ENCODE measurements around the gene SP2.
"Not testable (repeated sequence)": the region's sequence is repeated elsewhere in the genome, so short reads cannot be mapped to it uniquely, and the experiment has no call there.

The SP2 gene

DNA sequence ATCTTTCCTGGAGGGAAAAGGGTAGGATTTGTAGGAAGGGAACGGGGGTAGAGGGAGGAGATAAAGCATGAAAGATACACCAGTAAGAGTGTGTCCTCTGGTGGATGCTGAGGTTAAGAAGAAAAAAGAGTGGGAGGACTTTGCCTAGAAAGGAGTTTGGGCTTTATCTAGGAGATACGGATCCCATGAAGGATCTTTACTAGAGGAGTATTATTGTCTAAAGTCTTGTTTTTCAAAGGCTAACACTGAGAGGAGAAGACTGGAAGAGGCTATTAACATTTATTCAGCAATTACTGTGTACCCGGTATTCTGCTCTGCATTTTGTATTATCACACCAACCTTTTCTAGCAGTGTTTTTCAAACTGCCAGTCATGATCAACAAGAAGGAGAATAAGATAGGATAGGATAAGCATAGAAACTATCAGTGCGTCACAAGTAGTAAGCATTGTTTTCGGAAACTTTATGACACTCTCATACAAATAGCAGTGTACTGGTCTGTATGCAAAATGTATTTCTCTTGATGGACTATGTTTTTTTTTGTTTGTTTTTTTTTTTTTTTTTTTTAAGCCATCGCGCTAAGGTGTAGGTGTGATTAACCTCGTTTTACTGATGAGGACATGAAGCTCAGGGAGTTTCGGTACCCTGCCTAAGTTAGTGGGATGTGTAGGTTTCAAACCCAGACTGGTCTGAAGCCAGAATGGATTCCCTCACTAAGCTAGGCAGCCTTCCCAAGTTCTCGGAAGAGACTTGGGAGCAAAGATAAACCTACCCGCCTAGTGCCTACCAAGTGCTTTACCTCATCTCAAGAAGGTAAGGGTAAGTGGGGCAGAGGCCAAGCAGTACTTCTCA, 1.3 kb upstream of the SP2 start:
- DNase-seq: no peak

DNA sequence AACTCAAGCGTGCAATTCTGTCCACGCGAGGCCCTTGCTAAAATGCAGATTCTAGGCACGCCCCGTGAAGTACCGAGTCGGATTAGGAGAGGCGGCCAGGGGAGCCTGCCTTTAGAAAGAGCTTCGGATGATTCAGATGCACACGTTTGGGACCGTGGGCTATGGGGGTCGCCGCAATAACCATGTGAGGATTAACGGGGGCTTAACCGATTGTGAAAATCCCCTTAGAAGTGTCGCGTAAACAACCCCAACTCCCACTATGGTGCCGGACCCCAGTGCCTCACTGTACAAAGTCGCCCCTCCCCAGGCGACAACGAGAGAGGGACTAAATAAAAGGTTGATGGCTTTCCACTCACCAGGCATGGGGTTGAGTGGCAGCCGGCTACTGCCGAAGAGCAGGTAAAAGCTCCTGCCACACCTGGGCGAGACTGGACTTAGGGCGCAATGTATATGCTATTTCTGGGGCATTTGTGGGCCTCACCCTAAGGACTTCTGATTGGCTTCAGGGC, 635 bp upstream of the SP2 start:
- DNase-seq: no peak

DNA sequence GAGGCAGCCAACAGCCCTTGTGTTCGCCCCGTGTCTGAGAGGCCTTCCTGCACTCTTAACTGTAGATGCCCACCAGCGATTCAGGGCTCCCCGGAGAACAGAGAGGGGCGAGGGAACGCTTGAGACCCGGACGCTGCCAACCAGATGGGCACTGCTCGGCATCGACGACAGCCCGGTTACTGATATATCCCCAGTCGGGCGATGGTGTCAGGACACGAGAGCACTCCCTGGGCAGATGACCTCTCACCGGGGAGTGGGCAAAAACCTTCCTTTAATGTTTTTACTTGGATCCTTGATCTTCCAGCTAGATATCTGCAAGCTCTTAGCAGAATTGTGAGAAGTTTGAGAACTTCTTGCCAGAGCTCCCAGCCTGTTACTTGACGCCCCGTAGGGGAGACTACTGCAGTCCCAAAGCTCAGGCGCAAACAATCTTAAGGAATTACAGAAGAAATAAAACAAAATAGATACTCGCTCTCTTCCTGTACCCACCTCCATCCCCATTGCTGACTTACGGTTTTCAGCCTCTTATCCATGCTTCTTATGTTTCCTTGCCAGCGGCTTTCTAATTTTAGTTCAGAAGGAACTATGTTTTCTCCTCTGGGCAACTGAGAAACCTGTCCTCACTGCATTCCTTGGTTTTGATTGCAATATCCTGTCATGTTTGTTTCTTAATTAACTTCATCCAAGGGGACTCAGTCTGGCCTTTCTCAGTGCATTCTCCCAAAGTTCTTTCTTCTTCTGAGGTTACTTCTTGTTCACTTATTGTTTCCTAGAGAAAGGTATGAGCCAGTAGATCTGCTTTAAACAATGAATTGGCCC, 845 bp downstream of the SP2 start:
- no peak for DNase-seq

DNA sequence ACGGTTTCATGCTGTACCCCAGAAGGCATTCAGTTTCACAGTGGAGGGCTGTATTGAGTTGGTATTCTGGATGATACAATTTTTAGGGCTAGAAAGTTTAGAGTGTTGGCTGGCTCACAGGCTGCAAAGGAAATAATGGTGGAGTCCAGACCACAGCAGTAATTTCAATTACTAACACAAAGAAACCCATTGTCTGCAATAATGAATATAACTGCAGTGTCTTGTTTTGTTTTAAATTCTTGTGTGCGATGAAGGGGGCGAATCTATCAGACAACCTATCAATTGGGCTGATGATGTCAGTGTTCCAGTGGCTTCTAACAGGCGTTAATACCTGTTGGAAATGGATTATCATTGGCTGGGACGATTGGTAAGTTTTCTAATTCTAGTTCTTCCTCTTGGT, 1.5 kb downstream of the SP2 start:
- no peak for DNase-seq

DNA sequence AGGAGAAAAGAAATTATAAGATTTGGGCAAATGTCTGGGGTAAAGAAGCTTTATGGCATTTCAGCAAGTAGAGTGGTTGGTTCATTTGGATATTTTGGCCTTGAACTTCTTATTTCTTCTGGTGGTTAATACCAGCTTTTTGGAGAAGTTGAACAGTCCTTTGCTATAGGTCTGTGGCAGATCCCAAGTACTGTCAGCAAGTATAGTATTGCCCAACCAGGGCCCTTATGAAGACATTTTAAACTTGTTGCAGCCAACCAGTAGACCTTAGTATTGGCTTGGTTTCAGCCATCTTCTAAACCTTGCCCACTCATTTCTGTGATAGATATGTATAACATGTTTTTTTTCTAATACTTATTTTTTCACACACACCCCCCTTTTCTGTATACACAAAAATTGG, 2.2 kb downstream of the SP2 start:
- DNase-seq: no peak

DNA sequence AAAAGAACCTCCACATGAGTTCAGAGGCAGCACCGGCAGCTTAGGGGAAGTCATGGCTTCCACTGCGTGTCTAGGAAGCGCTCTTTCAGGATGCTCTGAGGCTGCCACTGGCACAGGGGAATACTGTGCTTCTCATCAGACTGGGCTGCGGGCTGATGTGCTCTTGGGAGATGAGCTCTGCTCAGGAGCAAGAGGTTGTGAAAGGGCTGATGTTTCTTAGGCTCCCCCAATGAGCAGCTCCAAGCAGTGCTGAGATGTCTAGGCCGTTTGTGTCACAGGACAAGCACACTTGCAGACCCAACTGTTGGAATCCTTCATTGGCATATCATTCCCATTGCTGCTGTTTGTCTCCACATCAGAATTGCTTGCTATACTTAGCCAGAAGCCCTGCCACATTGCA, 3.6 kb downstream of the SP2 start:
- no peak for DNase-seq

DNA sequence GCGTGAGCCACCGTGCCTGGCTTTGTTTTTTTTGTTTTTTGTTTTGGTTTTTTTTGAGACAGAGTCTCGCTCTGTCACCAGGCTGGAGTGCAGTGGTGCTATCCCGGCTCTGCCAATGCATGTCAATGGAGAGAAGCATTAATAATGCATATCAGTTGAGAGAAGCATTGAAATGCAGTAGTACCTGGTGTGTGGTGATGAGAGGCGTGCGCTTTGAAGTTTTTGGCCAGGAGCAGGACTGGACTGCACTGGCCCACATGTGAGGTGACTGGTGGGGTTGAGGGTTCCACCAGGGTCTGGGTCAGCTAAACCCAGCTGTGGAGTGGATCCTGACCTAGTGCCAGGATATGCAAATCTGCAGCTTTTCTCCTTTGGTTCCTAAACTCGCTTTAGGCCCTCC, 5.4 kb downstream of the SP2 start:
- no peak for DNase-seq

DNA sequence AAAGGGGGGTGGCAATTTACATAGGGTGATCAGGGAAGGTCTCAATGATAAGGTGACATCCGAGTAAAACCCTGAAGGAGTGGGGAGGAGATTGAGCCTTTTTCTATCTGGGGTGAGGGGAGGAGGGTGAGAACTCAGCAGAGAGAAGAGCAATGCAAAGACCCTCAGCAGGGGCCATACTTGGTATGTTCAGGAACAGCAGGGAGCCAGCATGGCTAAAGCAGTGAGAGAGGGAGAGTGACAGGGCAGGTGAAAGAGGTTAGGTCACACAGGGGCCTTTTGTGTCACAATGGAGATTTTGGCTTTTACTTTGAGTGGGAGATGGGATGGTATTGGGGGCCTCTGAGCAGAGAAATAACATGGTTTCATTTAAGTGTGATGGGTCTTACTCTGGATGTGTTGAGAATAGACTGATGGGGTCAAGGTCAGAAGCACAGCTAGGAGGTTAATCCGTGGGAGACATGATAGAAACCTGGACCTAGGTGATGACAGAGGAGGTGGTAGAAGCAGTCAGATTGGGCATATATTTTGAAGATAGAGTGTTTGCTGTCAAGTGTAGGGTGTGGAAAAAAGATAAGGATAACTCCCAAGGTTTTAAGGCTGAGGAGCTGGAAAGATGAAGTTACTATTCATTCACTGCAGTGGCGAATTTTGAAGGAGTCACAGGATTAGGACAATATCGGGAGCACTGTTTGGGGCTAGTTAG, 6.2 kb downstream of the SP2 start:
- no peak for DNase-seq

DNA sequence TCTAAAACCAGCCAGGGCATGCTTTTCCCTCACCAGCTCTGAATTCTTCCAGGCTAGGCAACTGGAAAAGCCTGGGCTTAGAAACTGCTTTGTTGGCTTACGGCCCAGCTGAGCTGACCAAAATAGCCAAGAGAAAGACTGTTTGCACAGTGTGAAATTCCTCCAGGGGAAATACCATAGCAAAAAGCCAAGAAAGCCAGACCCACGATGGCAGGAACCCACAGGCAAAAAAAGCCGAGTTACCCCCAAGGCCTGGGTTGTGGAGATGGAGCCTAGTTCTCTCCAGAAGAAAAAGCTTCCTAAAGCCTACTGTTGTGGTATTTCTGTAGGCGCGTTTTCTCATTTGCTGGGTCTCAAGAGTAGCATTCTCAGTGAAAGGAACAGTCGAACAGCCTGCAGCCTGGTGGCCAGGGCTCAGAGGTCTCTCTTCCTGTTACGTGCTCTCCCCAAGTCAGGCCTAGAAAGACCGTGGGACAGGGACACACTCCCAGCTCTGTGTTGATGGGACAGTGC, 9.2 kb downstream of the SP2 start:
- no peak for DNase-seq

DNA sequence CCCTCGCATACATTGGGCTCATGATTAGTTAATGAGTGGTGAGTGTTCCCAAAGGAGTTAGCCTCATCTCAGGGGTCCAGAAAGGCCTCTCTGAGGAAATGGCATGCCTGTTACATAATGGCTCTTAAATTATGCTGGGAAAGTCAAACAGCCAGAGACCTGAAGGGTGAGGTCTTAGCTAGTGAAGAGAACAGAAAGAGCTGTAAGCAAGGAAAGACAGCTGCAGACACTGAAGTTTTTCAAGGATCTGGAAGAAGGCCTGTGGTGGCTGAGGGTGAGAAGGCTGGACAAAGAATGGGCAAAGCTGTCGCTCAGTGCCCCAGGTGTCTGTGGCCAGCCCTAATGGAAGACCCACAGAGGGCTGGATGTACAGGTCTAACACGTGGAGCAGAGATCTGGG, 10.4 kb downstream of the SP2 start:
- DNase-seq: no peak

DNA sequence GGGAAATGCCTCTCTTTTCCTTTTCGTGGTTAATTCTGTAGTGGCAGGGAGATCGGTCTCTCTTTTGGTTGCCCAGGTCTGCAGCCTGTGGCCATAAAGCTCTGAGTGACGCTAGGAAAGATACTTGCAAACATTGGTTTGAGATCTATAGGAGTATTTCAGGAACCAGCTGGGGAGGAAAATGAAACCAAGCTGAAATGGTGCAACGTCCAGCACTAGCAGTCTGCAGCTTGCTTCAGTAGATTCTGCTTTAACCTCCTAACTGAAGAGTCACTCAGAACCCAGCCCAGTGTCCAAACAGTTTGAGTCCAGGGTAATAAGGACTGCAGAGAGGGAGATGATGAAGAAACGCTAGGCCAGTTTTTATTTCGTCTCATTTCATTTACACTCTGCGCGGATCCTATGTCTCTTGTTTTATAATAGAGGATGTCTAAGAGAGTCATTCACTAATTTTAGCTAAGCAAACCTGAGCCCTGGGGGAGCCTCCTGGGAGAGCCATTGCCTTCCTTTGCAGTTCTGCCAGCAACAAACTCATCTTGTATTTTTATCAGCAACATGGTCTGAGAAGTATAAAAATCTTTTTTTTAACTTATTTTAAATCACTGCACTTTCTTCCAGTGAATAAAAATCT, 12.0 kb downstream of the SP2 start:
- DNase-seq: no peak

DNA sequence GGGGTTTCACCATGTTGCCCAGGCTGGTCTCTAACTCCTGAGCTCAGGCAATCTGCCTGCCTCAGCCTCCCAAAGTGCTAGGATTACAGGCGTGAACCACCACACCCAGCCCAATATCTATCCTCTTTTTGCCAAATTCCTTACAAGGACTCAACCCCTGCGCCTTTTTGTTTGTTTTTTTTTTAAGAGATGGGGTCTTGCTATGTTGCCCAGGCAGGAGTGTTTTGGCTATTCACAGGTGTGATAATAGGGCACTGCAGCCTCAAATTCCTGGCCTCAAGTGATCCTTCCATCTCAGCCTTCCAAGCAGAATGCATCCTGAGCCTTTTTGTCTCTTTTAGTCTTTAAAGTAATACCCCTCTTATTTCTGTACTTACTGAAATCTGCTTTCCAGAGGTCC, 17.0 kb downstream of the SP2 start:
- no peak for DNase-seq

DNA sequence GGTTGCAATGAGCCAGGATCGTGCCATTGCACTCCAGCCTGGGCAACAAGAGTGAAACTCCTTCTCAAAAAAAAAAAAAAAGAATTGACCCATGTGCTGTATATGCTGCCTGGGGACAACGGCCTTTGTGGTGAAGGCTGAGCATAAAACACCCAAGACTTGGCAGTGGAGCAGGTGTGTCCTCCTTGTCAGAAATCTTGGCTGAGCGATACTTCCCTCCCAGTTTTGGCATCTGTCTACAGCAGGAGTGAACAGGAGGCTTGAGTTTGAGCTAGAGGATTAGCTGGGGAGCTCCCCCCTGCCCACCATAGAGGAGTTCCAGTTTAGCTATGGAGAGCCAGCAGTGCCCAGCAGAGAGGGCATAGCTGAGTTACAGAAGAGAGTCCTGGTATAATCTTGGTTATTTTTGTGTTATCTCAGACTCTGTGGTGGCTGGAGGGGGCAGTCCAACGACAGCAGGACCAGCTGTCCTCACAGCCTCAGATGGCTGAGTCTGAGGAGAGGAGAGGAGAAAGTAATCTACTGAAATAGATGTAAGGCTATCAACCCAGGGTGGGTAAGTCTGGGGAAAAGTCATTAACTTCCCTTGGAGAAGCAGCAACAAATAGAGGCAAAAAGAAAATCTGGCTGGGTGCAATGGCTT, 18.4 kb downstream of the SP2 start:
- no peak for DNase-seq

DNA sequence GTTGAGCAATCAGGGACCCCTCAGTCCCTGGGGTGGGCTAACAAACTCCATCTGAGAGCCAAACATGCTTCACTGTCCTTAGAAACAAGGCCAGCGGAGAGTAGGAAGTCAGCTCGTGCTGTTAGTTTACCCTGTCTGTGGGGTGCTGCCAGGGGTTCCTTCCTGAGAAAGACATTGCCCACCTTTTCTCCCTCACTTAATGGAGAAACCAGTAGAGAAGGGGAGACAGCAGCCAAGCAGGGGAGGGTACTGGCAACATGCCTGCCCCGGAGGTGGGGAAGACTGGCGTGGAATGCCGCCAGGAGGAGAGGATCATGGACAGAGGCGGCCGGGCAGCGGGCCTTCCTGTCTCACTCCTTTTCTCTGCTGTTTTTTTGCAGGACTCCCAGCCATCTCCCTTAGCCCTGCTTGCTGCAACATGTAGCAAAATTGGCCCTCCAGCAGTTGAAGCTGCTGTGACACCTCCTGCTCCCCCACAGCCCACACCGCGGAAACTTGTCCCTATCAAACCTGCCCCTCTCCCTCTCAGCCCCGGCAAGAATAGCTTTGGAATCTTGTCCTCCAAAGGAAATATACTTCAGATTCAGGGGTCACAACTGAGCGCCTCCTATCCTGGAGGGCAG, 19.9 kb downstream of the SP2 start:
- no peak for DNase-seq

DNA sequence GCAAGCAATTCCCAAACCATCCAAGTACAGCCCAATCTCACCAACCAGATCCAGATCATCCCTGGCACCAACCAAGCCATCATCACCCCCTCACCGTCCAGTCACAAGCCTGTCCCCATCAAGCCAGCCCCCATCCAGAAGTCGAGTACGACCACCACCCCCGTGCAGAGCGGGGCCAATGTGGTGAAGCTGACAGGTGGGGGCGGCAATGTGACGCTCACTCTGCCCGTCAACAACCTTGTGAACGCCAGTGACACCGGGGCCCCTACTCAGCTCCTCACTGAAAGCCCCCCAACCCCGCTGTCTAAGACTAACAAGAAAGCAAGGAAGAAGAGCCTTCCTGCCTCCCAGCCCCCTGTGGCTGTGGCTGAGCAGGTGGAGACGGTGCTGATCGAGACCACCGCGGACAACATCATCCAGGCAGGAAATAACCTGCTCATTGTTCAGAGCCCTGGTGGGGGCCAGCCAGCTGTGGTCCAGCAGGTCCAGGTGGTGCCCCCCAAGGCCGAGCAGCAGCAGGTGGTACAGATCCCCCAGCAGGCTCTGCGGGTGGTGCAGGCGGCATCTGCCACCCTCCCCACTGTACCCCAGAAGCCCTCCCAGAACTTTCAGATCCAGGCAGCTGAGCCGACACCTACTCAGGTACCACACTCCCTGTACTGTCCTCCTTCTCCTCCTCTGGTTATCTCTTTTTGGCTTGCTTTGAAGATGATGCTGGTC, 20.6 kb downstream of the SP2 start:
- DNase-seq: no peak

DNA sequence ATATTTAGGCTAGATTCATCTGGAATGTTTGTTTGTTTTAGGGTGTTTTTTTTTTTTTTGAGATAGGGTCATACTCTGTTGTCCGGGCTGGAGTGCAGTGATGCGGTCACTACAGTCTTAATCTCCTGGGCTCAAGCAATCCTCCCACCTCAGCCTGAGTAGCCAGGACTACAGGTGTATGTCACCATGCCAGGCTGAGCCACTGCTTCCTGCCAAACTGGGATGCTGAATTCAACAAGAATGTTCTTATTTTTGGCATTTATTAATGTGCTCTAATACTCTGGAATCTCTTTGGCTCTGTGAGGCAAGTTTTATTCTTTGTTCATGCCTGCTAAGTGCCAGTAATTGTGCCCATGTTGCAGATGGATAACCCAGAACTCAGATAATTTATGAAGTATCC, 21.5 kb downstream of the SP2 start:
- DNase-seq: no peak

DNA sequence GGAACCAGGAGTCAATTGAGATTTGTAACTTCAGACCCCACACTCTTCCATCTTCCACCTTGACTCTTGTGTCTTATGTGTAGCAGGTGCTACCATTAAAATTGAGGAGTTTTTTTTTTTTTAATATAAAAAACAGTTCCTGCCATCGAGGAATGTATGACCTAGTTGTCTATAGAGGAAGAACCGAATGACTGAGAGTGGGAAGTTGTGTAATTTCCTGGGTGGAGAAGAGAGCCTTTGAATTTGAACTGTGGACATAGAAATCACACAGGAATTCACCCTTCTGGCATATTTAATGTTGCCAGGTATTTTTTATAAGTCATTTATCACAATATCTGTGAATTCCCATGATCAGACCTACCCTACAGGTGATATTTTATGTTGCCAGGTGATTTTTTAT, 22.0 kb downstream of the SP2 start:
- no peak for DNase-seq

DNA sequence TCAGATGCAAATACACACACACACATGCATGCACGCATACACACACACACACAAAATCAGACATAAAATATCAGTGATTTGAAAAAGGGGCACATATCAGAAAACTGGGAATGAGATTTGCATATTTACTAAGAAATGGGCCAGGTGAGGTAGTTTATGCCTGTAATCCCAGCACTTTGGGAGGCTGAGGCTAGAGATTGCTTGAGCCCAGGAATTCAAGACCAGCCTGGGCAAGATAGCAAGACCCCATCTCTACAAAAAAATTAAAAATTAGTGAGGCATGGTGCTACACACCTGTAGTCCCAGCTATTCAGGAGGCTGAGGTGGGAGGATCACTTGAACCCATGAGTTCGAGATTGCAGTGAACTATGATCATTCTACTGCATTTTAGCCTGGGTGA, 23.0 kb downstream of the SP2 start:
- DNase-seq: no peak

DNA sequence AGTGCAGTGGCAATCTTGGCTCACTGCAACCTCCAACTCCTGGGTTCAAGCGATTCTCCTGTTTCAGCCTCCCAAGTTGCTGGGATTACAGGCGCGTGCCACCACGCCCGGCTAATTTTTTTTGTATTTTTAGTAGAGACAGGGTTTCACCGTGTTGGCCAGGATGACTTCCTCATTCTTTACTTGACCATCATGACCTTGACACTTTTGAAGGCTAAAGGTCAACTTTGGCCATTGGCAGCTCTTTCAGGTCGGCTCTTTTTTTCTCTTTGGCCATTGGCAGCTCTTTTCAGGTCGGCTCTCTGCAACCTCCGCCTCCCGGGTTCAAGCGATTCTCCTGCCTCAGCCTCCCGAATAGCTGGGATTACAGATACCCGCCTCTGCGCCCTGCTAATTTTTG, 23.9 kb downstream of the SP2 start:
- DNase-seq: not testable (repeated sequence)

DNA sequence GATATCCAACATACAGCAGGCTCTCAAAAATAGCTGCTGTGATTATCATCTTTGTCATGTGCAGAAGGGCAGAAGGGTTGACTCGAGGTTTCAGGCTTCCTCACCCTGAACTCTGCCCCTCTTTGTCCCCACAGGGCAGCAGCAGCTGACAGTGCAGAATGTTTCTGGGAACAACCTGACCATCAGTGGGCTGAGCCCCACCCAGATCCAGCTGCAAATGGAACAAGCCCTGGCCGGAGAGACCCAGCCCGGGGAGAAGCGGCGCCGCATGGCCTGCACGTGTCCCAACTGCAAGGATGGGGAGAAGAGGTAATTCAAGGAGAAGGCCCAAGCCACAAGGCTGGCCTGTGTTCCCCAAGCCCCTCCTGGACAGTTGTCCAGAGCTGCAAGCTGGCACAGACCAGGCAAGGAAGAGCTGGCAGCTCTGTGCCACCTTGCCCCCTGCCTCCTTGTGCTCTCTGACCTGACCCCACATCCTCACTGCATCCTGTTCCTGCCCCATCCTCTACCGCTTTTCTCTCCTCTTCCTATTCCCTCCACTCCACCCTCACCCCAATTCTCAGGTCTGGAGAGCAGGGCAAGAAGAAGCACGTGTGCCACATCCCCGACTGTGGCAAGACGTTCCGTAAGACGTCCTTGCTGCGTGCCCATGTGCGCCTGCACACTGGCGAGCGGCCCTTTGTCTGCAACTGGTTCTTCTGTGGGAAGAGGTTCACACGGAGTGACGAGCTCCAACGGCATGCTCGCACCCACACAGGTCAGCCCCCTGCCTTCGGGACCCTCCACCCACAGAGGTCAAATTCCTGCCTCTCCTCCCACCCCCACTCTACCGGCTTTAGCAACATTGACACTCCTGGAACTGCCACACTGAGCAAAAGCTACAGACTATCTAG, 29.0 kb downstream of the SP2 start:
- DNase-seq: no peak

Data from NCI-H2081 treated with DMSO at 0.1 percent for 48 hours (cell line).